T-cell (primary cell): Measurements from ENCODE around the gene ITPR1. TPM values are rescaled to one million over a fixed set of nuclear protein-coding genes. Genes with fewer than 3 reads are reported as not detected.

Experiments
- ATAC-seq, 4 experiments: fragments of 200-7000 bp in 3 of 4; fragments of 150-1000 bp in 1 of 4; cut with Tn5 transposase; replicated peaks in 1 of 4; 1 replicate in 3 of 4; 2 replicates in 1 of 4; pipeline ENCODE4 v1.10.0; 2021; ENCODE audit warnings: moderate library complexity in 3 of 4, mild to moderate bottlenecking in 2 of 4, moderate number of reproducible peaks in 1 of 4
- CTCF ChIA-PET, 2 donors: fragments of 300-600 bp; sonication (Branson Sonifier 250); formaldehyde crosslinking; loops; one replicate each; lab custom pipeline; 2022; ENCODE audit warnings: antibody characterized with exemption in 2 of 2; lab: Charles Lee
- POLR2A ChIA-PET, 2 donors: fragments of 300-600 bp; sonication (Branson Sonifier 250); formaldehyde crosslinking; loops; one replicate each; lab custom pipeline; 2022; ENCODE audit warnings: antibody characterized with exemption in 2 of 2; lab: Charles Lee
- DNase-seq, 35 experiments: peaks; one replicate each; pipeline versions ENCODE4 v3.0.0 to v3.0.0-alpha.2; 2013 to 2023
- H3K27ac ChIP-seq: one replicate; pipeline ENCODE4 v1.5.1; 2013; ENCODE audit warnings: low read length
- H3K27me3 ChIP-seq, 2 experiments: replicated peaks in 1 of 2; 1 replicate in 1 of 2; 2 replicates in 1 of 2; pipeline versions ENCODE4 v1.6.1 to v1.7.0; 2013; ENCODE audit warnings: low read length in 1 of 2, mixed read lengths in 1 of 2; ENCODE audit not compliant: control insufficient read depth in 2 of 2, insufficient read depth in 2 of 2; ENCODE audit errors: extremely low read depth in 1 of 2
- H3K36me3 ChIP-seq, 2 donors: 1 replicate in 1 of 2; 2 replicates in 1 of 2; pipeline versions ENCODE4 v1.6.1 to v1.7.0; 2013; ENCODE audit warnings: low read length in 1 of 2; ENCODE audit not compliant: control insufficient read depth in 2 of 2, insufficient read depth in 1 of 2; ENCODE audit errors: extremely low read depth in 1 of 2
- H3K4me1 ChIP-seq, 2 experiments: 1 replicate in 1 of 2; 2 replicates in 1 of 2; pipeline versions ENCODE4 v1.6.1 to v1.7.0; 2013; ENCODE audit warnings: low read length in 2 of 2, mixed read lengths in 1 of 2; ENCODE audit not compliant: insufficient read depth in 2 of 2, control insufficient read depth in 1 of 2; ENCODE audit errors: extremely low read depth in 1 of 2
- H3K4me3 ChIP-seq, 2 donors: 1 replicate in 1 of 2; 2 replicates in 1 of 2; pipeline versions ENCODE4 v1.5.1 to v1.7.0; 2013; ENCODE audit warnings: mild to moderate bottlenecking in 2 of 2, low read length in 1 of 2, moderate library complexity in 1 of 2; ENCODE audit not compliant: control insufficient read depth in 1 of 2; ENCODE audit errors: extremely low read depth in 1 of 2
- H3K9me3 ChIP-seq: 2 replicates; pipeline ENCODE4 v1.7.0; 2013
- H3K27ac Mint-ChIP-seq, 2 donors: one replicate each; pipeline ENCODE4 v1.8.0; 2020 to 2021; ENCODE audit warnings: mild to moderate bottlenecking in 2 of 2, mixed read lengths in 2 of 2
- H3K27me3 Mint-ChIP-seq, 2 donors: one replicate each; pipeline ENCODE4 v1.8.0; 2021 to 2022; ENCODE audit warnings: mixed read lengths in 2 of 2
- H3K36me3 Mint-ChIP-seq: one replicate; pipeline ENCODE4 v1.8.0; 2021; ENCODE audit warnings: mixed read lengths
- H3K4me1 Mint-ChIP-seq, 3 donors: one replicate each; pipeline ENCODE4 v1.8.0; 2020 to 2022; ENCODE audit warnings: mixed read lengths in 3 of 3, mild to moderate bottlenecking in 1 of 3
- H3K4me3 Mint-ChIP-seq, 3 donors: one replicate each; pipeline ENCODE4 v1.8.0; 2020 to 2022; ENCODE audit warnings: mild to moderate bottlenecking in 3 of 3, mixed read lengths in 3 of 3, moderate library complexity in 3 of 3
- H3K9me3 Mint-ChIP-seq, 3 donors: one replicate each; pipeline ENCODE4 v1.8.0; 2020 to 2022; ENCODE audit warnings: mixed read lengths in 3 of 3
- whole genome bisulfite sequencing: methylation state at CpG from one replicate; pipeline ENCODE4 v1.1.5; 2013; ENCODE audit warnings: missing lambda C conversion rate; ENCODE audit not compliant: insufficient coverage; 5-methylcytosine and 5-hydroxymethylcytosine counted together
- total RNA-seq, 35 experiments: library from RNA in 6 of 35; stranded (reverse) in 6 of 35; fragments of 120-200 nt in 1 of 35; gene quantifications; one replicate each; pipeline versions ENCODE4 v1.2.1 to v1.2.4 and lab custom pipeline; 2013 to 2026

ITPR1 gene
- total RNA-seq, 5 donors from 2014 or later (not counting 1 experiment from before 2014, with no cell fraction given), result 53.8 to 105 (median 73.1) TPM

GRCh38 chr3:4744405-4745234, 251.5 kb downstream of the ITPR1 start:
- H3K27me3 ChIP-seq, result no peaks in the 10 kb centered on the region
- DNase-seq (no peak), ATAC-seq (no peak)
- H3K27ac ChIP-seq, result no peak overlapping the region
- H3K36me3 ChIP-seq, result peaks cover 2 to 16% of the 10 kb centered on the region in 2 donors
- ChIA-PET CTCF (no interaction called here), POLR2A (no interaction called here)
- no peaks in the 10 kb centered on the region for H3K9me3 ChIP-seq
- peaks cover 9 to 31% of the 10 kb centered on the region in 2 experiments for H3K4me1 ChIP-seq
- no peaks in the 10 kb centered on the region for H3K27me3 Mint-ChIP-seq
- H3K9me3 Mint-ChIP-seq, result peaks cover 2 to 3% (median 3%) of the 10 kb centered on the region in 3 donors
- H3K4me1 Mint-ChIP-seq, result peaks cover 32 to 42% (median 41%) of the 10 kb centered on the region in 3 donors
- H3K4me3 ChIP-seq, result no peak overlapping the region
- H3K27ac Mint-ChIP-seq, result no peak overlapping the region
- 91% methylated on average over 3 of the region's 3 CpGs for WGBS
- H3K36me3 Mint-ChIP-seq, result peaks cover 58% of the 10 kb centered on the region
- no peak overlapping the region for H3K4me3 Mint-ChIP-seq

- Histone ChIP-seq H3K4me3 (no peak overlapping the region), H3K27ac (no peak overlapping the region), H3K4me1 (peaks cover 8 to 28% of the 10 kb centered on the region in 2 experiments), H3K36me3 (peaks cover 2 to 16% of the 10 kb centered on the region in 2 donors), H3K27me3 (no peaks in the 10 kb centered on the region), H3K9me3 (no peaks in the 10 kb centered on the region)
- H3K27me3 Mint-ChIP-seq, result no peaks in the 10 kb centered on the region
- no peak for DNase-seq
- WGBS, result 60% methylated on average over 3 of the region's 7 CpGs
- CTCF ChIA-PET, result no interaction called here
- no peak for ATAC-seq
- H3K27ac Mint-ChIP-seq, result no peak overlapping the region
- peaks cover 29 to 42% (median 41%) of the 10 kb centered on the region in 3 donors for H3K4me1 Mint-ChIP-seq
- POLR2A ChIA-PET, result no interaction called here
- no peak overlapping the region for H3K4me3 Mint-ChIP-seq
- no peaks in the 10 kb centered on the region for H3K9me3 Mint-ChIP-seq
- H3K36me3 Mint-ChIP-seq, result peaks cover 56% of the 10 kb centered on the region
Observed at GRCh38 chr3:4745235-4745610, 252.1 kb downstream of the ITPR1 start.

- DNase-seq (no peak), ATAC-seq (no peak)
- POLR2A ChIA-PET, result no interaction called here
- H3K27me3 ChIP-seq, result no peaks in the 10 kb centered on the region
- Mint-ChIP-seq H3K36me3 (peaks cover 59% of the 10 kb centered on the region), H3K27me3 (no peaks in the 10 kb centered on the region), H3K9me3 (no peaks in the 10 kb centered on the region), H3K27ac (no peak overlapping the region), H3K4me1 (peaks cover 28 to 42% (median 41%) of the 10 kb centered on the region in 3 donors), H3K4me3 (no peak overlapping the region)
- H3K9me3 ChIP-seq, result no peaks in the 10 kb centered on the region
- no peak overlapping the region for H3K4me3 ChIP-seq
- no peak overlapping the region for H3K27ac ChIP-seq
- CTCF ChIA-PET, result interaction anchor here in 1 of 2 donors (0.5 kb wide), 1 partner anchor 12 kb away, joined by 3 read pairs; no protein-coding TSS in a partner anchor
- WGBS, result 93% methylated on average over 5 of the region's 11 CpGs
- peaks cover 0 to 20% of the 10 kb centered on the region in 2 experiments for H3K4me1 ChIP-seq
- H3K36me3 ChIP-seq, result peaks cover 2 to 16% of the 10 kb centered on the region in 2 donors
Observed at GRCh38 chr3:4746241-4746958, 253.3 kb downstream of the ITPR1 start.

- H3K9me3 ChIP-seq, result no peaks in the 10 kb centered on the region
- DNase-seq (no peak), ATAC-seq (no peak)
- POLR2A ChIA-PET, result interaction anchor here (0.6 kb wide), 2 partner anchors 270 to 370 kb away, joined by 3 to 5 read pairs; no protein-coding TSS in a partner anchor
- H3K27ac ChIP-seq, result no peak overlapping the region
- H3K4me3 ChIP-seq, result no peak overlapping the region
- H3K27me3 ChIP-seq, result no peaks in the 10 kb centered on the region
- H3K4me1 ChIP-seq, result peaks cover 0 to 17% of the 10 kb centered on the region in 2 experiments
- Mint-ChIP-seq H3K36me3 (peaks cover 62% of the 10 kb centered on the region), H3K4me3 (no peak overlapping the region), H3K4me1 (peaks cover 28 to 39% (median 38%) of the 10 kb centered on the region in 3 donors), H3K9me3 (no peaks in the 10 kb centered on the region), H3K27ac (no peak overlapping the region), H3K27me3 (no peaks in the 10 kb centered on the region)
- peaks cover 2 to 19% of the 10 kb centered on the region in 2 donors for H3K36me3 ChIP-seq
- 86% methylated on average over 1 of the region's 1 CpG for WGBS
- CTCF ChIA-PET, result interaction anchor here in 1 of 2 donors (0.9 to 1.0 kb wide), 2 partner anchors 14 to 37 kb away, joined by 3 read pairs; no protein-coding TSS in a partner anchor
Observed at GRCh38 chr3:4748127-4748526, 255.0 kb downstream of the ITPR1 start.

- no peak overlapping the region for H3K4me3 ChIP-seq
- Mint-ChIP-seq H3K4me3 (no peak overlapping the region), H3K36me3 (peaks cover 65% of the 10 kb centered on the region), H3K9me3 (no peaks in the 10 kb centered on the region), H3K4me1 (peaks cover 28 to 38% (median 37%) of the 10 kb centered on the region in 3 donors), H3K27me3 (no peaks in the 10 kb centered on the region), H3K27ac (no peak overlapping the region)
- ATAC-seq, result peak in 1 of 4 experiments; percentile 12
- no peaks in the 10 kb centered on the region for H3K9me3 ChIP-seq
- H3K4me1 ChIP-seq, result peaks cover 0 to 17% of the 10 kb centered on the region in 2 experiments
- ChIA-PET POLR2A (interaction anchor here in 1 of 2 donors (0.6 kb wide), 1 partner anchor 269 kb away, joined by 5 read pairs; no protein-coding TSS in a partner anchor), CTCF (interaction anchor here in 1 of 2 donors (0.9 to 1.0 kb wide), 2 partner anchors 14 to 37 kb away, joined by 3 read pairs; no protein-coding TSS in a partner anchor)
- WGBS, result 81% methylated on average over 6 of the region's 16 CpGs
- H3K27me3 ChIP-seq, result no peaks in the 10 kb centered on the region
- DNase-seq, result peak in 7 of 35 experiments; percentile 4 to 36 (median 13)
- no peak overlapping the region for H3K27ac ChIP-seq
- H3K36me3 ChIP-seq, result peaks cover 2 to 19% of the 10 kb centered on the region in 2 donors
Observed at GRCh38 chr3:4748701-4749378, 255.7 kb downstream of the ITPR1 start.
